ENCODE results near the gene FMN2. TPM values are rescaled to one million over a fixed set of nuclear protein-coding genes. Genes with fewer than 3 reads are reported as not detected.

The FMN2 gene
- polyA plus RNA-seq, 3 donors = not detected

- Mint-ChIP-seq H3K27ac (no peak overlapping the region), H3K4me3 (no peak overlapping the region), H3K36me3 (no peaks in the 10 kb centered on the region), H3K9me3 (peaks cover 0 to 13% (median 9%) of the 10 kb centered on the region in 7 donors), H3K4me1 (no peaks in the 10 kb centered on the region), H3K27me3 (ENCODE audit: low read depth in 3 of 3) (no peaks in the 10 kb centered on the region)
- H2AFZ ChIP-seq (ENCODE audit: insufficient read depth, low read depth, low read length, poor library complexity, severe bottlenecking) = no peak overlapping the region
- no peak overlapping the region for H3K9ac ChIP-seq (ENCODE audit: insufficient read depth, low read length, poor library complexity, severe bottlenecking)
- DNase-seq = no peak
- no peak overlapping the region for H3K27ac ChIP-seq (ENCODE audit: low read depth in 1 of 2, low read length in 2 of 2)
- no peaks in the 10 kb centered on the region for H4K20me1 ChIP-seq (ENCODE audit: insufficient read depth, low read length)
- WGBS (ENCODE audit: insufficient coverage) = 78% methylated on average over 3 of the region's 7 CpGs
- no peak overlapping the region for H3K4me2 ChIP-seq (replicated peaks; ENCODE audit: extremely low read depth, low read length, poor library complexity, severe bottlenecking)
- TF ChIP-seq, protein P1, sequence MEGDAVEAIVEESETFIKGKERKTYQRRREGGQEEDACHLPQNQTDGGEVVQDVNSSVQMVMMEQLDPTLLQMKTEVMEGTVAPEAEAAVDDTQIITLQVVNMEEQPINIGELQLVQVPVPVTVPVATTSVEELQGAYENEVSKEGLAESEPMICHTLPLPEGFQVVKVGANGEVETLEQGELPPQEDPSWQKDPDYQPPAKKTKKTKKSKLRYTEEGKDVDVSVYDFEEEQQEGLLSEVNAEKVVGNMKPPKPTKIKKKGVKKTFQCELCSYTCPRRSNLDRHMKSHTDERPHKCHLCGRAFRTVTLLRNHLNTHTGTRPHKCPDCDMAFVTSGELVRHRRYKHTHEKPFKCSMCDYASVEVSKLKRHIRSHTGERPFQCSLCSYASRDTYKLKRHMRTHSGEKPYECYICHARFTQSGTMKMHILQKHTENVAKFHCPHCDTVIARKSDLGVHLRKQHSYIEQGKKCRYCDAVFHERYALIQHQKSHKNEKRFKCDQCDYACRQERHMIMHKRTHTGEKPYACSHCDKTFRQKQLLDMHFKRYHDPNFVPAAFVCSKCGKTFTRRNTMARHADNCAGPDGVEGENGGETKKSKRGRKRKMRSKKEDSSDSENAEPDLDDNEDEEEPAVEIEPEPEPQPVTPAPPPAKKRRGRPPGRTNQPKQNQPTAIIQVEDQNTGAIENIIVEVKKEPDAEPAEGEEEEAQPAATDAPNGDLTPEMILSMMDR (IDR thresholded peaks at IDR 0.05) = no peak
- peaks cover 7 to 17% of the 10 kb centered on the region in 2 donors for H3K9me3 ChIP-seq (replicated peaks in 1 of 2; ENCODE audit: control insufficient read depth in 1 of 2, insufficient read depth in 1 of 2, low read length in 2 of 2)
- intact Hi-C loops (cut with micrococcal nuclease) = no loop called here
- H3K4me3 ChIP-seq (replicated peaks in 1 of 3; ENCODE audit: low read depth in 2 of 3, low read length in 3 of 3) = no peak overlapping the region
- no peaks in the 10 kb centered on the region for H3K36me3 ChIP-seq (replicated peaks in 1 of 2; ENCODE audit: control insufficient read depth in 1 of 2, insufficient read depth in 2 of 2, low read length in 2 of 2)
- H3K79me2 ChIP-seq (ENCODE audit: insufficient read depth, low read length) = no peaks in the 10 kb centered on the region
- H3K27me3 ChIP-seq (ENCODE audit: control insufficient read depth in 2 of 2, insufficient read depth in 2 of 2, low read length in 2 of 2) = no peaks in the 10 kb centered on the region
- H3K4me1 ChIP-seq (ENCODE audit: control insufficient read depth in 1 of 2, insufficient read depth in 2 of 2, low read length in 2 of 2) = no peaks in the 10 kb centered on the region
Observed at GRCh38 chr1:240385985-240386978, 294.6 kb downstream of the FMN2 start.

DNA sequence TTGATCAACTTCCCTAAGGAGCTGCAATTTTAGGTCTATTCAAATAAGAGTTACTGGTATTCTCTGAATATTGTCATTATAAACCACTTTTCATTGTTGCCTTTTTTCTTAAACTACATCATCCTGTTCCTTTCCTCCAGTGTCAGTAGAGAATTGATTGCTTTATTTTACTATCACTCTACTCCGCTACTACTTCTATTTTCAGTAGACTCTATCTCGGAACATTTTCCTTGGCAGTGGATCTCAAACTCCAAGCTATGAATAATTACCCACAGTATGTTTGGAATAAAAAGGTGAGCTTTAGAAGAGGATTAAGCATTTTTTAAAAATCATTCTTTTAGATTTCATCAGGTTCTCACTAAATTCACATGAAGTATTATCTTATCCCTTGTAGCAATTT lies 295.4 kb downstream of the FMN2 start:
- whole genome bisulfite sequencing (ENCODE audit: insufficient coverage) = no CpG with 5 or more reads among the region's 2 CpGs
- no peaks in the 10 kb centered on the region for H3K4me1 Mint-ChIP-seq
- Histone ChIP-seq H3K9me3 (replicated peaks in 1 of 2; ENCODE audit: control insufficient read depth in 1 of 2, insufficient read depth in 1 of 2, low read length in 2 of 2) (peaks cover 4 to 9% of the 10 kb centered on the region in 2 donors), H3K36me3 (replicated peaks in 1 of 2; ENCODE audit: control insufficient read depth in 1 of 2, insufficient read depth in 2 of 2, low read length in 2 of 2) (no peaks in the 10 kb centered on the region), H3K4me2 (replicated peaks; ENCODE audit: extremely low read depth, low read length, poor library complexity, severe bottlenecking) (no peak overlapping the region), H3K27me3 (ENCODE audit: control insufficient read depth in 2 of 2, insufficient read depth in 2 of 2, low read length in 2 of 2) (no peaks in the 10 kb centered on the region), H2AFZ (ENCODE audit: insufficient read depth, low read depth, low read length, poor library complexity, severe bottlenecking) (no peak overlapping the region), H3K4me3 (replicated peaks in 1 of 3; ENCODE audit: low read depth in 2 of 3, low read length in 3 of 3) (no peak overlapping the region), H4K20me1 (ENCODE audit: insufficient read depth, low read length) (no peaks in the 10 kb centered on the region), H3K9ac (ENCODE audit: insufficient read depth, low read length, poor library complexity, severe bottlenecking) (no peak overlapping the region), H3K27ac (ENCODE audit: low read depth in 1 of 2, low read length in 2 of 2) (no peak overlapping the region), H3K79me2 (ENCODE audit: insufficient read depth, low read length) (no peaks in the 10 kb centered on the region), H3K4me1 (ENCODE audit: control insufficient read depth in 1 of 2, insufficient read depth in 2 of 2, low read length in 2 of 2) (no peaks in the 10 kb centered on the region)
- no peaks in the 10 kb centered on the region for H3K27me3 Mint-ChIP-seq (ENCODE audit: low read depth in 3 of 3)
- H3K36me3 Mint-ChIP-seq = no peaks in the 10 kb centered on the region
- TF ChIP-seq, protein P1 (IDR thresholded peaks at IDR 0.05) = no peak
- intact Hi-C loops (cut with micrococcal nuclease) = no loop called here
- H3K9me3 Mint-ChIP-seq = peaks cover 0 to 8% (median 5%) of the 10 kb centered on the region in 7 donors
- H3K27ac Mint-ChIP-seq = no peak overlapping the region
- H3K4me3 Mint-ChIP-seq = no peak overlapping the region
- no peak for DNase-seq
